LoVo (cell line): ENCODE results near the gene SRBD1.

Source experiments
- DNase-seq: peaks from one replicate; pipeline ENCODE4 v3.0.0-alpha.2; 2016; ENCODE audit warnings: low spot score

The SRBD1 gene

DNA sequence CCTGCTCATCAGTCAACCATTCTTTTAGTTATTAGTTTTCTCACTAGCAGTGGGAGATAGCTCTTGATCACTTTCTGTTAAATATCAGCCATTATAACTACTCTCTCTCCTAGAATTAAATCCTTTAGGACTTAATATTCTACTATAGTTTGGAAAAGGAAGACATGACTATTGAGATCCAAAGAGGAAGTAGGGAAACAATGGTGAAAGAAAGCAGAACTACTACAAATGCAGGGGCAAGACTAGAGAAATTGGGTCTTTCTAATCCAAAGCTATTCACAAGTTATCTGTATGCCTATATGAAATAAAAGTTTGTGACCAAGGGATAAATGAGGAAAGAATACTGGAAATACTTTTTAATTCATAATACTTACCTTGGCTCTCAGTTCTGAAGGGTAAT lies 65.1 kb downstream of the SRBD1 start:
- no peak for DNase-seq

DNA sequence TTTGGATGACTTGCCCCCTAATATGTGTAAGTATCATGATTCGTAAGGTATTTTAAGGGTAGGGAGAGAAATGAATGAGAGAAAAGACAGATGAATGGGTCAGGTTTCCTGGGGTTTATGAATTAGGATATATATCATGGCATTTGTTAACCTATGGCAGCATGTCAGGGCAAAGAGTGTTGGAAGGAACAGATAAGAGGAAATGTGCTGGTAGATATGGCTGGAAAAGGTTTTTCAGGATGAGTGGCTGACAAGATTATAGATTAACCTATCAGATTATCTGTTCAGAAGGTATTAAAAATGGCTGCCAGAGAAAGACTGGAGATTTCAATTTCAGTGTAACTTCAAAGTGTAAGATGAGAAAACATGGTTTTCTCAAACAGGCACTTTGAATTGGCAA lies 67.8 kb downstream of the SRBD1 start:
- DNase-seq, result no peak

DNA sequence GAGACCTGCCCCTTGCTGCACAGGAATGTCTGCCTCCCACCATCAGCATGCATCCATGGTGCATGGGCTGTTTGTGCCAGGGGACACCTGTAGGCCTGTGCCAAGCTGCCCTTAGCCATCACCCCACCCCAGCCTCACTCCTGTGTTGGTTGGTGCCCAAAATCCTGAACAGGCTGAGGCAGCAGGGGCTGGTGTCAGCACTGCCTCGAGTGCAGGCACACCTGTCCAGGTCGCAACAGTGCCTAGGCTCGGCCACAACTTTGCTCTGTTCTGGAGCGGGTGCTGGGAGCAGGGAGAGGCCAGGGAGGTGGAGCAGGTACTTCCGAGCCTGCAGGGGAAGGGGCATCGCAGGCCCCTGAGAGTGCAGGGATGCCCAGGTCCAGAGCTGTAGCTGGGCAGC lies 69.1 kb downstream of the SRBD1 start:
- no peak for DNase-seq

DNA sequence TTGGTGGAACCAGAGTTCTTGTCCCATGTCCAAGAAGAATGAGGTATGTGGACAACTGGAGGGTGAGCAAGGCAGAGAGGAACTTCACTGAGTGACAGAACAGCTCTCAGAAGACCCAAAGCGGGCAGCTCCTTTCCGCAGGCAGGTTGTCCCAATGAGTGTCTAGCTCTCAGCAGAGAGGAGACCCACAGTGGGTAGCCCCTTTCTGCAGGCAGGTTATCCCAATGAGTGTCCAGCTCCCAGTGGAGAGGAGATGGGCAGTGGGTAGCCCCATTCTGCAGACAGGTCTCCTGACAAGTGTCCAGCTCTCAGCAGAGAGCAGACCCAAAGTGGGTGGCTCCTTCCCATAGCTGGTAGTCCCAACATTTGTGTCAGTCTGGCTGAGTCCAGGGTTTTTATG lies 69.6 kb downstream of the SRBD1 start:
- no peak for DNase-seq

DNA sequence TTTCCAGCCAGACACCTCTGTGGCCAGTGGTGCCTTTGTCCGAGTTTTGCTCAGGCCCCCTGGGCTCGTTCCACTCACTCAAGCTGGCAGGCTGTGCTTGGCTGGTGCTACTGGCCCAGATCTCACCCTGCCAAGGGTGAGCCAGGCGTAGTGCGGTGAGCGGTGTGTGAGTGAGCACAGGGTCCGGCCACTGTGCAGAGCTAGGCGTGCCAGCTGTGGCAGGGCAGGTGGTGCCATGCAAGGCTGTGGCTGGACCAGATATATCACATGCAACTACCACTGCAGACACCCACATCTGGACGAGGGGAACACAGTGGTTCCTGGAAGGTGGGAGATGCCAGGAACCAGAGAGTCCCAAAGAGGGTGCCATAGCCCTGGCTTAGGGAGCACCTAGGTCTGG lies 70.1 kb downstream of the SRBD1 start:
- no peak for DNase-seq

DNA sequence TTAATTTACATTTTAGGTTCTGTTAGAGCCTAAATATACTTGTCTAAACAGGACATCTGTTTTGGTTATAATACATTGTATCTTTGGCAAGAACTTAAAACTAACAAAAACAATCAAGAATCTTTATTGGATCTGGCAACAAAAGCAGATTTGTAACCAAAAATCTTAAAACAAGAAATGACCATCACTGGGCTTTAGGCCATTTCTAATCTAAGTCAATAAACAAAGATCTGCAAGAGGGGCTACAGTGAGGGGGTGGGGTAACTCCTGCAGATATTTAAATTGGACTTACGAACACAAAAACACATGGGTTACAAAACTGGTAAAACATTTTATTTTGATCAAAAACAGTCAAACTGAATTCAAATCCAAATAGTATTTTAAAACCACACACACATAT lies 77.3 kb downstream of the SRBD1 start:
- DNase-seq, result no peak

DNA sequence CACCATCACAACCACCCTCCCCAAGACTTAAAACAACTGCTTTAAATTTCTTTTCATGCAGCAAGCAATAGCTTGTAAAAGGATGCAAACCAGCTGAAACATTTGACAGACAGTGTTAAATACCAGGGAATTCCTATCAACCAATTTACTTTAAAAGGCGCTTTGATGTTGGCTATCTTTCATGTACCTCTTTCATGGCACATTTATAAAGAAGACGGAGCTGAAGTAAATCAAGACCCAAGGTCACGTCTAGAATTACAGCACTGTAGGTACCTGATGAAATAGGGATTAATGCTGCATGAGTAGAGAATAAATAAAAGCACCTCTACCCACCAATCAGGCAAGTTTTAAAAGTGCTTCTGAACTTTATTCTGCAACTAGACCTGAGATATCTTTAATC lies 78.9 kb downstream of the SRBD1 start:
- no peak for DNase-seq

DNA sequence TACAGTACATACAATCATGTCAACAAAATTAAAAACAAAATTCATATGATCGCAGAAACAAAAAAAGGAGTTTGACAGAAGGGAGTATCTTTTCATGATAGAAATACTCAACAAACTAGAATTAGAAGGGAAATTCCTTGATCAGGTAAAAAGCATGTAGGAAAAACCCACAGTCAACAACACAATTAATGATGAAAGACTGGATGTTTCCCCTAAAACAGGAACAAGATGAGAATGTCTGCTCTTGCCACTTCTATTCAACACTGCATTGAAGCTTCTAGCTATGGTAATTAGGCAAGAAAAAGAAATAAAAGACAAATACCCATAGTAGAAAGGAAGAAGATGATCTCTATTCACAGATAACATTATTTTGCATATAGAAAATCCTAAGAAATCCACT lies 87.1 kb downstream of the SRBD1 start:
- no peak for DNase-seq

DNA sequence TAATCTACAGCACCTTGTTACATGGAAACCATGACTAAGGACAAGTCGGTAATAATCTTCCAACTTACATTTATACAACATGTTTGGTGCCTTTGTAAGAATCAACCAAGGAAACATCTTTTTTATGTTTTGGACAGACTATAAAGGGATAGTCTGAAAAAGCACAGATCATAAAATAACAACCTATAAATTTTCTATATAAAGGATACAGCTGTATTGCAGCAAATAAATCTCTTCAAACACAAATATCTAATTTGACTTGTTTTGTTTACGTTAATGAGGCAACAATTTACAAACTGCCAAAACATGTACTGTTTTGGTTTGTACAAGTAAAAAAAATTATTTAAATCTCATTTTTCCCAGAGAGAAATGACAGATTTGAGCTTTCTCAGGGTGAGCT lies 92.5 kb downstream of the SRBD1 start:
- no peak for DNase-seq

DNA sequence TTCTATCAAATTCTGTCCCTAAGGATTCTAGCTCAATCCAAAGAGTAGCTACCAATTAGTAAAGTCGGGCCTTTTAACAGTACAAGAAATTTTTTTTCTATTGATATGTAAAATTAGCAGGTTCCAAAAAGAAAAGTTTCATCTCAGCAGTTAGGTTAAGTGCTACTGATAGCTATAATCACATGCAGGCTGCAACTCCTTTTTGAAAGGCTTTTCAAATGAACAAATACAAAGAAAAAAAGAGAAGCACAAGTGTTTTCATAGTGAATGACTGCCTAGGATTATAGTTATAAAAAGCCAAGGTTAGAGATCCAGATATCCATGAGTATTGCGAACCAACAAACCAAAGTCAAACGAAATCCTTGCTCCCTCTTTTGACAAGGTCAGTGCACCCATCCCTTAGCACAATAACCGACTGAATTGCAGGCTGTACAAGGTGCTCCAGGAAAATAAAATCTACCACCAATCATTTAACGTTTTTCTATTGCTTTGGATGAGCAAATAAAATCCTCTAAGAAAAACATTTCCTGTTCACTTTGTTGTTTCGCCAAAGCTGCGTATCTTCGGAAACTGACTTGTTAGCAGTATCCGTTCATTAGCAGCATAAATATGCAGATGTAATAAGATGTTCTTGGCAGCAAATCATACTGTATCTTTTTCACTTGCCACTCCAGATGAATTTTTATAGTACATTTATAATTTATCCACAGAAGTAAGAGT lies 100.2 kb downstream of the SRBD1 start:
- DNase-seq, result no peak

DNA sequence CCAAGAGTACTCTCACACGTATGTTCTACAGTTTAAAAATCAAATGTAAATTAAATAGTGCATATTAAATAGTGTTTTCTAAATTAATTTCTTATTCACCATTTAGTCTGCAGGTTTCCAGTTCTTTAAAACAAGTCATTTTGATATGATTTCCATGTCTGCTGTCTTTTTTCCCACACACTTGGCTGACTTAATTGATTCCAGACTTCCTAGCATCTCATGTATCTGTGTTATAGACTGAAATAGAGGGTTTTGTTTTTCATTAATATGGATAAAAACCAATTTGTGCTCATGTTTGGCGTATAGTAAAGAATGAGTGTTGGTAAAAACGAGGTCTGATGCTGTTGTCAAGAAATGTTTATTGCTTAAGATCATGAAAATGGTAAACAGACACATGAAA lies 104.3 kb downstream of the SRBD1 start:
- DNase-seq, result no peak

DNA sequence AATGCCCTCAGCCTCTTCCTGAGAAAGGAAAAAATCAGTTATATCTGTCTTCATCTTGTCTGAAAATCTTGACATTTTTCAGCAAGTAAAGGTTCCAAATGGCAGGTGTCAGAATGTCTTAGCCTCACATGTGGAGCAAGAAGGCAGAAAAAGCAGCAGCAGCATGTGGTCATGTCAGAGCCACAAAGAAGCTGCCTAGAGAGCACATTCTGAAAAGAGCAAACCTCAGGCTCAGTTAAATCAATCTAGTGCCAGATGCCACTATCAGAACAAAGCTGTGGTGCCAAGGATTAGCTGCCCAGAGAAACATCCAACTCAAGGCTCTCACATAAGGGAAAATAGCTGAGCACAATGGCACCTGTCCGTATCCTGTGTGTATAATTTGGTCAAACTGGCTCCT lies 105.9 kb downstream of the SRBD1 start:
- DNase-seq, result no peak

DNA sequence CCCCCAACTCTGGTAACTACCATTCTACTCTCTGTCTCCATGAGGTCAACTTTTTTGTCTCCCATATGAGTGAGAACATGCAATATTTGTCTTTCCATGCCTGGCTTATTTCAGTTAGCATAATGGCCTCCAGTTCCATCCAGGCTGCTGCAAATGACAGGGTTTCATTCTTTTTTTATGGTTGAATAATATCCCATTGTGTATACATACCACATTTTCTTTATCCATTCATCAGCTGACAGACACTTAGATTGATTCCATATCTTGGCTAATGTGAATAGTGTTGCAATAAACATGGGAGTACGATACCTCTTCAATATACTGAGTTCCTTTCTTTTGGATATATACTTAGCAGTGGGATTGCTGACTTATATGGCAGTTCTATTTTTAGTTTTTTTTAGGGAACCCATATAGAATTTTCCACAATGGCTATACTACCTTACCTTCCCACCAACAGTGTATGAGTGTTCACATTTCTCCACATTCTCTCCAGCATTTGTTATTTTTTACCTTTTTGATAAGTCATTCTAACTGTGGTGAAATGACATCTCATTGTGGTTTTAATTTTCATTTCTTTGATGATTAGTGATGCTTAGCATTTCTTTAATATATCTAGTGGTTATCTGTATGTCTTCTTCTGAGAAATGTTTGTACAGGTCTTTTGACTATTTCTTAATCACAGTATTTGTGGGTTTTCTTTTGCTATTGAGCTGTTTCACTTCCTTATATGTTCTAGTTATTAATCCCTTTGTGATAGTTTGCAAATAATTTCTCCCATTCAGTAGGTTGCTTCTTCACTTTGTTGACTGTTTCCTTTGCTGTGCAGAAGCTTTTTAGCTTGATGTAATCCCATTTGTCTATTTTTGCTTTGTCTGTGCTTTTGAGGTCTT lies 112.2 kb downstream of the SRBD1 start:
- no peak for DNase-seq

DNA sequence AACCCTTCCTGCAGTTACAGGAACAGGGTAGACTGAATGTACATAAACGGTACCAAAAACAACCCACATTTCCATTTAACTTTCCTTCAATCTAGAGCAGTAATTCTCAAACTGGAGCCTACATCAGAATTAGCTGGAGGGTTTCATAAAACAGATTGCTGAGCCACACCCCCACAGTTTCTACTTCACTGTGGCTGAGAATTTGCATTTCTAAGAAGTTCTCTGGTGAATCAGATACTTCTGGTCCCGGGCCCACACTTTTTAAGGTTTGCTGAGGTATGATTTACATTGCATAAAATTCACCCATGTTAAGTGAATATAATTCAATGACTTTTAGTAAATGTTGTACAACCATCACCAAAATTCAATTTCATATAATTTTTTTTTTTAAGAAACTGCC lies 113.7 kb downstream of the SRBD1 start:
- no peak for DNase-seq

DNA sequence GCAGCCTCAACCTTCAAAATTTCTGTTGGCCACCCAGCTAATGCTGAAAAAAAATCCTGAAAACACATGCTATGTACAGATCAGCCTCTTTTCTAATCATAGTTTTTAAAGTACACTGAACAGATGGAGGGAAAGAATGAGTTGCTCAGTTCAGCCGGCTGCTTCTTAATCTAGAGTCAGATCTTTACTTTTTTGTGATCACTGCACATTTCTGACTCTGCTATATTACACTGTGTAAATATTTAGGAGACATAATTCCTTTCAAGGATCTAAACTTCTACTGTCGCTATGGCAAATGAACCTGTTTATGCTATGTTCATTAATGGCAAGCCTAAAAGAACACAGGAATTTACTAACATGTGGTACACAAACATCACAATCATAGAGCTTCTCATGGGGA lies 114.2 kb downstream of the SRBD1 start:
- no peak for DNase-seq

DNA sequence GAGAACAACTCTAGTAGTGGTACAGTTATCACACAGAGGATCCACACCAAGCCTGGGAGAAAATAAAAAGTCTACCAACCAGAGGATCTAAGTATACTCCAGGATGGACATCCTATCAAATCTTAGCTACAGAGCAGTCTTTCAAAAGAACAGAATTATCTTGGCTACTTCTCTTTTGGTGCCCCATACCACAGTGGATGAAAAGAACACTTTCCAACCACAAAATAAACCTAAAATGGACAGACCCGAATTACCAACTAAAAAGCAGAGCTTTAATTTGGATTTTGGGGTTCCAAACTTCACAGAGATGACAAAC lies 116.1 kb downstream of the SRBD1 start:
- no peak for DNase-seq

DNA sequence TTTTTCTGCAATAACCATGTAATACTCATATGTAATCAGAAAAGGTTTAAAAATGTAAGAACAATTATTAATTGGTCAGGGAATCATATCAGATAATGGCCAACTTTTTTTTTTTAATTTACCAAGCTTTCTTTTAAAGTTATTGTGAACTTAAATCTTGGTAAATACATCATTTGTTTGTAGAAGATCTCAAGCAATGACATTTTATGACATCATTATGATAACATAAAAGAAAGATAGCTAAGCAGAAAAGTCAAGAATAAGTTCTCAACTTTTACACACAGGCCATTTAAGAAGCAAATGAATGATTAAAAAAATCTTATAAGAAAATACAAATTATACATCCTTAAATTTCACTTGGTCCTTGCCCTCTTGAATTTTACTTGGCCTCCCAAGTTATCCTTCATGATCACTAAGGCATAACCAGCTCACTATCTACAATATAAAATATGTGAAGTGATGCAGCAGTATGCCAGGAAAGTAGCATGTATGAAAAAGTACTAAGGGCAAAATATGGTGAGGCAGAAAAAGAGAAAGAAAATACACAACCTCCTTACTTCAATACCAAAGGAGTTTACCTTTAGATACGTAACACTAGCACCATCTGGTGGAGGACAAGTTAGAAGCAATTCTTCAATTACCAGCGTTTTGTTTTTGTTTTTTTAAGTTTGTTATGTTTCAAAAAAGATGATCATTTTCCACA lies 116.6 kb downstream of the SRBD1 start:
- DNase-seq, result peak; percentile 66

DNA sequence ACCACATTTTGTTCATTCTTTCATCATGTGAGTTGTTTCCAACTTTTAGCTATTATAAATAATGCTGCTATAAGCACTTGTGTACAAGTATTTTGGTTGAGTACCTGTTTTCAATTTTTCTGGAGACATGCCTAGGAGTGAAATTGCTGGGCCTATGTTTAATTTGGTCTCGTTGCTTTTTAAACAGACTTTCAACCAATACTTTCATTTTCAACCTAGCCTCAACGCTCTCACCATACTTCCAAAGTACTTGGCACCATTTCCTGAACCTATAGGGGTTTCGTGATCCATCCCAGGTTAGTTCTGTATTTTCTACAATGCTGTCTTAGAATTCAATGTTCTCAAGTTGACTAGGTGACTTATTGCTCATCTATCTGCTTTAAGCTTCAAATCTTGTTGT lies 126.1 kb downstream of the SRBD1 start:
- no peak for DNase-seq

DNA sequence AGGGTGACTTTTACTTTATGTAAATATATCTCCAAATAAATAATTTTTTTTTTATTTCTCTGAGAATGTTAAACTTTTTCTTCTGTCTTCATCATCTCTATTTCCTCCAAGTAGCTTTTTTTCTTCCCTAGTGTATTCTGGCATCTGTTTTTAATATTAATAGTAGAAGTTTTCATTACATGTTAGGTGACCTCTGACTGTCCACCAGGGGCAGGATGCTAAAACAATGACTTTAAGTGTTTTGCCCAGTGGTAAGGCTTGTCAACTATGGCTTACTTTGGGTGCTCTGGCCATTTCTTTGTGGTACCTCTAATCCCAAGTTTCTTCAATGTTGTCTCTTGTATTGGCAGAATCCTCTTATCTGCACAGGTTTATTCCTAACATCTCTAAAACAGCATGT lies 127.1 kb downstream of the SRBD1 start:
- DNase-seq, result no peak

DNA sequence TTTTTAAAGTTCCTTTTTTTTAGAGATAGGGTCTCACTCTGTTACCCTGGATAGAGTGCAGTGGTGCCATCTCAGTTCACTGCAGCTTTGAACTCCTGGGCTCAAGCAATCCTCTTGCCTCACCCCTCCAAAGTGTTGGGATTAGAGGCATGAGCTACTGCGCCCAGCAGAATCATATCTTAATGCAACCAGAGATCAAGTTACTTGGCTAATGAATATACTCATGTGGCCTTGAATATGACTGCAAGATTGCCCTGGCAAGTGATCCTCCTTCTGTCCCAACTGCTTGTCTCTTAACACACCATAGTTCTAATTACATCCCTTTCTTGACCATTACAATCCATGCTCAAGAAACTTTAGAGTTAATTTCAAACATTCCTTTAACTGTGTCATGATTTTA lies 133.5 kb downstream of the SRBD1 start:
- no peak for DNase-seq

DNA sequence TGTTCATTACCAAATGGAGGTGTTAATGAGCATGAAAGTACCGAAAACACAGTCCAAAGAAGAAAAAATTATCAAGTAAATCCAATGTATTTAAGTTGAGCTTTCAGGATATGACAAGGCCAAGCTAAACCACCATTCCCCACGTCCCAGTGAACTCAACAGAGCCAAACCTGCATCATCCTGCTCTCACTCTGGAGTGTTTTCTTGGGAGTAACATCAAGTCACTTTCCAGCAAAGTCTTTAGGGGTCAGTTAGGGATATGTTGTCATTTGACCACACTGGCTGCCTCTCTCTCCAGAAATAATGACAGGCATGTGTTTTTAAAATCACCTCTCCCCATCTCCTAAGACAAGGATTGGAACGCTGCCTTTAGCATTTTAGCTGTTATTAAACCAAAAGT lies 140.5 kb downstream of the SRBD1 start:
- DNase-seq, result no peak

DNA sequence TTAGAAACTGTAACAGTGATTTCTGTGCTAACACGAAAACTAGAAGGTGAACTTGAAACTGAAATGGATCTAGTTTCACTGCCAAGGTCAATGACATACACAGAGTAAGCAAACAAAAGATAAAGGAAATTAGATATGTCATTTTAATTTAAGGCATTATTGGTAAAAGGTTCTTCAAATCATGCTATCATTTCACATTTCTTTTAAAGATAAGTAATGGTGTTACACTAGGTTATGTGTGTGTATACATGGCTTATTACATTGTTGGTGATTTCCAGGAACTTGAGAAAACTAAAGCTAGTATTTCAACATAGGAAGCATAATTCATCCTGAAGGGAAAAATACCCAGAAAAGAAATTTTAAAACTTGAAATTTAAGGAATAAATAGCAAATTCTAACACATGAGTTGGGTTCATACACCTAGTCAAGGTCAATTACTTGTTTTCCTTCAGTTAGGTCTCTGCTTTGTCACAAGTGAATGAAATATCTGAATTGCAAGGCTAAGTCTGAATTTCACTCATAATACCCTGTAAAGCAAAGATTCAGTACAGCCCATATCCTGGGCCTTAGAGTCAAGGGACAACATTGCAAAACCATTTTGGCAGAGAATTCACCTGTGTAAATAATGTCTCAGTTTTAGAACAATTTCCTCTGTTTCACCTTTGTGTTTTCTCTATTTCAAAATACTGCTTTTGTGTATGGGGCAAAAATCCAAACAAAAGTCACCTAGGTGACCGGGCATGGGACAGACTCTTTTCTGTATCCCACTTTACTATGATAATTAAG lies 141.6 kb downstream of the SRBD1 start:
- no peak for DNase-seq
